ENCODE measurements around the gene ETFA. TPM values are rescaled to one million over a fixed set of nuclear protein-coding genes. Genes with fewer than 3 reads are reported as not detected.

ETFA gene
- total RNA-seq, 4 donors from 2014 or later, result 56.6 to 125 (median 83.1) TPM

DNA sequence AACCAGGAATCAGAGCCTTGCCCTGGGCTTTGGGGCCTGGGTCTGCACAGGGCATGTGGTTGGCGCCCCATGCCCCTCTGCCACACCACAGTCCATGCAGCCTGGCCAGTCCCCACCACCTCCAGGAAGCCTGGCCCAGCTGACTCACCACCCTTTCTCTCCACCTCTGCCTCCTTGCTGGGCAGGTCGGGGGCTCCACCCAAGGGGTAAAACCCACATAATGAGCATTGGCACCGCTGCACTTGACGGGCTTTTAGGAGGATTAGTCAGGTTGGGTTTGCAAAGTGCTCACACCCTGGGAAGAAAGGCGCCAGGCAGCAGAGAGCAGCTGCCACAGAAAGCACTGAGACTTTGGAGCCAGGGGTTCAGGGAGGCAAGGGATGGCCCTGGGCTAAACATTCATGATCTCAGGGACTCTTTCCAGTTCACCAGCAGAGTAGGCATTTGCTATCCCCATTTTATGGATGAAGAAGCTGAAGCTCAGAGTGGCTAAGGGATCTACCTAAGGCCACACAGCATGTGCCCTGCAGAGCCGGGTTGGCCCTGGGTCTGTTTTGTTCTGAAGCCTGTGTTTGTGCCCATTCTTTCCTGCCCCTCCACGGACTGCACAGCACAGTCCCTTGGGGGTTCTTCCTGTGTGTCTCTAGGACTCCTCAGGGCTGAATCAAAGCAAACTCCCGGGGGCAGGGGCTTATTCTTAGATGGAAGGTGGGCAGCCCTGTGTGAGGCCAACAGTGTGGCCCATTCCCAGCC, 113.4 kb downstream of the ETFA start:
- H3K27me3 ChIP-seq, result peaks cover 0 to 7% (median 0%) of the 10 kb centered on the region in 4 donors
- H3K4me3 ChIP-seq, result no peak overlapping the region
- intact Hi-C loops (cut with DNase I), result loop anchor here (10.0 kb wide), 1 partner anchor 127 kb away; no protein-coding TSS in a partner anchor
- no peak for DNase-seq
- 47 to 48% methylated on average over 2 to 5 of the region's 8 CpGs for WGBS, 2 donors
- peaks cover 33 to 73% (median 43%) of the 10 kb centered on the region in 3 donors for H3K4me1 ChIP-seq
- TF ChIP-seq POLR2A (IDR thresholded peaks at IDR 0.05) (no peak), CTCF (IDR thresholded peaks at IDR 0.05) (no peak)
- H3K9me3 ChIP-seq, result no peaks in the 10 kb centered on the region
- H3K27ac ChIP-seq, result peak overlapping the region; percentile 77 to 87 (median 81)
- H3K36me3 ChIP-seq, result peaks cover 0 to 3% (median 0%) of the 10 kb centered on the region in 3 donors

DNA sequence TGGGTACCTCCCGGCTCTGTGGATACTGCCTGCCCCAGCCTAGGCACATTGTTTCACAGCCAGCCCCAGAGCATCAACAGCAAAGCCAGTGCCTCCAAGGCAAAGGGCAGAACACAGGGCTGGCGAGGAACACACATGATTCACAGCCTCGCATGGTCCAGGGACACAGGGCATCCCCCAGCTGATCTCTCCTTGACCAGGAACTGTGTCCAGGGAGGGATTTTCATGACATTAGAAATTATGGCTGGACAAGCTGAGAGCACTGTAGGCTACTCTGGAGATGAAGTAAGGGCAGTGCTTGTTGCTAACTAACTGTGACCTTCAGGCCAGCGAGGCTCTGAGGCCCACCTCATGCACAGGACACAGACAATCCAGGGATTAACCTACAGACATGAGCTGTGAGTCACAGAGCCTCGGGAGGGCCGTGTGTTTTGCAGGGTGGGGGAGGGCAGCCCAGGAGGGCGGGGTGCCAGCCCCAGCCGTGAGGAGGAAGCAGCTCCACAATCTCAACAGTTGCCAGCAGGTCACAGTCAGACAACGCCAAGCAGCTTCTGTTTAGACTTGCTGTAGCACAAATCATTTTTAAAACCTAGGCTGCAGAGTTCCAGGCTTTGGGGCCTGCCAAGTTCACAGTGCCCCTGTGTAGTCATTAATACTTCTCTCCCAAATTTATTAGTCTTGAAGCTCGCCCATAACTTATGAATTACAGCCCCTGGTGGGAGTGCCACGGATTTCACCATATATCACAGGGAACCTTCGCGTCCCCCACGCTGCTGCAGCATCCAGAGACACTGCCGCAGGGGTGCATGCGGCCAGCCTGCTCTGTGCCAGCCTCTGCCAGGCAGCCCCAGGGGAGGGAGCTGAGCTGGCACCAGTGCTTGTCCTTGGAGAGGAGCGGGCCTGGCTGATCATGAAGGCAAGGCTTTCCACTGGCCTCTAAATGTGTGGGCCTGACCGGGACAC, 114.7 kb downstream of the ETFA start:
- Histone ChIP-seq H3K27ac (peak overlapping the region; percentile 77 to 87 (median 81)), H3K4me3 (peak overlapping the region in 1 of 4 donors; percentile 16)

DNA sequence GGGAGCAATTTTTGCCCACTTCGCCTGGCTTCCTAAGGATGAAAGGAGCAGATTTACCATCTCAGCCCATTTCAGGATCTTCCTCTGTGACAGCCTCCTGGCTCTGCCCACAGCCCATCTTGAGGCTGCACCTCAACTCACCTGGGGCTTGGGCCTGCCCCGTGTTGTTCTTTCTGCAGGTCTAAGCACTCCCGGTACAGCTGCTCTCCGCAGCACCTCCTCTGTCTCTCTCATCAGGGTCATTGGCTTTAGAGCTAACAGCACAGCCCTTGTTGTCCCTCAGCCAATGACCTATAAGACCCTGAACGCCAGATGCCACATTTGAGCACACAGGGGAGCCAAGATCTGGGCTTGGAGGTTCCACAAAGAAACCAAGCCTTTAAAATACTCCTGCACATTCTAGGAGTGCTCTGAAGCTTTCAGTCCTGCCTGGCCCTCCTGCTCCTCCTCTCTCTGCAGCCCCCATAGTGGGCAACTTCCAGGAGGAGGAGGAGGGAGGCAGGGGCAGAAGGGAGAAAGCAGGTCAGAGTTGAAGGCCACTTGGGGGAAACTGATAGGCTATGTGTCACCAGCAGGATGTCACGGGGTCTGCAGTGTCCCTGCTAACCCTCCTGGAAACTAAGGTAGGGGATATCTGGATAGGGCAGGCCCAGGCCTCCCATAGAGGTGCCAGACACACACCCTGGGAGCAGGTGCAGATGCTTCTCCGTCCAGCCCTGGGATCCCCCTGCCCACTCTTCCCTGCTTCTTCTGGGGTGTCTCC, 115.6 kb downstream of the ETFA start:
- no peaks in the 10 kb centered on the region for H3K9me3 ChIP-seq
- TF ChIP-seq CTCF (IDR thresholded peaks at IDR 0.05) (no peak), POLR2A (IDR thresholded peaks at IDR 0.05) (no peak)
- H3K4me3 ChIP-seq, result no peak overlapping the region
- no peaks in the 10 kb centered on the region for H3K36me3 ChIP-seq
- peaks cover 33 to 78% (median 46%) of the 10 kb centered on the region in 3 donors for H3K4me1 ChIP-seq
- no peak for DNase-seq
- 60 to 76% methylated on average over 5 to 6 of the region's 7 CpGs for WGBS, 2 donors
- H3K27ac ChIP-seq, result peak overlapping the region in 3 of 4 donors; percentile 77 to 87 (median 85)
- H3K27me3 ChIP-seq, result peaks cover 0 to 24% (median 0%) of the 10 kb centered on the region in 4 donors
- intact Hi-C loops (cut with DNase I), result loop anchor here (10.0 kb wide), 1 partner anchor 129 kb away; no protein-coding TSS in a partner anchor

More for the DNA sequence above, 114.7 kb downstream of the ETFA start:
- intact Hi-C loops (cut with DNase I), result loop anchor here (10.0 kb wide), 1 partner anchor 128 kb away; no protein-coding TSS in a partner anchor
- peaks cover 33 to 74% (median 43%) of the 10 kb centered on the region in 3 donors for H3K4me1 ChIP-seq
- TF ChIP-seq CTCF (IDR thresholded peaks at IDR 0.05), result peak in 1 of 6 experiments; percentile 4
- TF ChIP-seq POLR2A (IDR thresholded peaks at IDR 0.05), result no peak
- no peaks in the 10 kb centered on the region for H3K36me3 ChIP-seq
- peaks cover 0 to 20% (median 0%) of the 10 kb centered on the region in 4 donors for H3K27me3 ChIP-seq
- no peaks in the 10 kb centered on the region for H3K9me3 ChIP-seq
- no peak for DNase-seq
- WGBS, 2 donors, result 10 to 26% methylated on average over 7 to 12 of the region's 18 CpGs

GRCh38 chr15:76193934-76194333, 117.3 kb downstream of the ETFA start:
- DNase-seq, result no peak
- intact Hi-C loops (cut with DNase I), result loop anchor here (10.0 kb wide), 1 partner anchor 131 kb away; no protein-coding TSS in a partner anchor
- 46 to 60% methylated on average over 8 of the region's 8 CpGs for WGBS, 2 donors
- H3K9me3 ChIP-seq, result no peaks in the 10 kb centered on the region
- no peak overlapping the region for H3K27ac ChIP-seq
- no peak overlapping the region for H3K4me3 ChIP-seq
- TF ChIP-seq POLR2A (IDR thresholded peaks at IDR 0.05), result no peak
- no peak for TF ChIP-seq CTCF (IDR thresholded peaks at IDR 0.05)
- H3K36me3 ChIP-seq, result no peaks in the 10 kb centered on the region
- H3K4me1 ChIP-seq, result peaks cover 31 to 68% (median 43%) of the 10 kb centered on the region in 3 donors
- H3K27me3 ChIP-seq, result peaks cover 0 to 41% (median 0%) of the 10 kb centered on the region in 4 donors

Data from esophagus squamous epithelium (tissue), 5 donors.